ENCODE data around the gene NT5C1B. TPM values are rescaled to one million over a fixed set of nuclear protein-coding genes. Genes with fewer than 3 reads are reported as not detected.
A peak's percentile ranks its signal among the peaks of the same experiment; 100 is the strongest.

Gene NT5C1B
- total RNA-seq, 1 donor from 2014 or later, result not detected

DNA sequence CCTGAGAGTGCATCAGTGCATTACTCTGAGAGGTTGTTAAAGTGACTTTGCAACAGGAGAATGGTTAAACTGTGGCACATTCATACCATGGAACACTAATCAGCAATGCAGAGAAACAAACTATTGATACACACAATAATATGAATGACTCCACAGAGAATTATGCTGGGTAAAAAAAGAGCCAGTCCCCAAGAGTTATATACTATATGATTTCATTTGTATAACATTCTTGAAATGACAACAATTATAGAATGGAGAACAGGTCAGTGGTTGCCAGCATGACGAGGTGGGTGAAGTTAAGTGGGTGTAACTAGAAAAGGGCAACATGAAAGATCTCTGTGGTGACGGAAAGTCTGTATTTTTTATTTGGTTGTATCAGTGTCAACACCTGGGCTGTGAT, 3.0 kb upstream of the NT5C1B start:
- FAIRE-seq (no peak), DNase-seq (ENCODE audit: low read depth) (no peak)
- H3K4me3 ChIP-seq (ENCODE audit: low read depth, low read length), result no peak overlapping the region
- TF ChIP-seq, protein P1, sequence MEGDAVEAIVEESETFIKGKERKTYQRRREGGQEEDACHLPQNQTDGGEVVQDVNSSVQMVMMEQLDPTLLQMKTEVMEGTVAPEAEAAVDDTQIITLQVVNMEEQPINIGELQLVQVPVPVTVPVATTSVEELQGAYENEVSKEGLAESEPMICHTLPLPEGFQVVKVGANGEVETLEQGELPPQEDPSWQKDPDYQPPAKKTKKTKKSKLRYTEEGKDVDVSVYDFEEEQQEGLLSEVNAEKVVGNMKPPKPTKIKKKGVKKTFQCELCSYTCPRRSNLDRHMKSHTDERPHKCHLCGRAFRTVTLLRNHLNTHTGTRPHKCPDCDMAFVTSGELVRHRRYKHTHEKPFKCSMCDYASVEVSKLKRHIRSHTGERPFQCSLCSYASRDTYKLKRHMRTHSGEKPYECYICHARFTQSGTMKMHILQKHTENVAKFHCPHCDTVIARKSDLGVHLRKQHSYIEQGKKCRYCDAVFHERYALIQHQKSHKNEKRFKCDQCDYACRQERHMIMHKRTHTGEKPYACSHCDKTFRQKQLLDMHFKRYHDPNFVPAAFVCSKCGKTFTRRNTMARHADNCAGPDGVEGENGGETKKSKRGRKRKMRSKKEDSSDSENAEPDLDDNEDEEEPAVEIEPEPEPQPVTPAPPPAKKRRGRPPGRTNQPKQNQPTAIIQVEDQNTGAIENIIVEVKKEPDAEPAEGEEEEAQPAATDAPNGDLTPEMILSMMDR (IDR thresholded peaks at IDR 0.05; ENCODE audit: insufficient read depth, low read length, severe bottlenecking), result no peak
- H3K36me3 ChIP-seq (ENCODE audit: control insufficient read depth, insufficient read depth, low read length), result no peaks in the 10 kb centered on the region
- H3K27me3 ChIP-seq (ENCODE audit: control insufficient read depth, insufficient read depth, low read length), result no peaks in the 10 kb centered on the region

- TF ChIP-seq, protein P1 (IDR thresholded peaks at IDR 0.05; ENCODE audit: insufficient read depth, low read length, severe bottlenecking), result no peak
- DNase-seq (ENCODE audit: low read depth), result no peak
- peaks cover 1% of the 10 kb centered on the region for H3K36me3 ChIP-seq (ENCODE audit: control insufficient read depth, insufficient read depth, low read length)
- no peak overlapping the region for H3K4me3 ChIP-seq (ENCODE audit: low read depth, low read length)
- no peaks in the 10 kb centered on the region for H3K27me3 ChIP-seq (ENCODE audit: control insufficient read depth, insufficient read depth, low read length)
- FAIRE-seq, result no peak
Observed at GRCh38 chr2:18588802-18589201, 567 bp downstream of the NT5C1B start.

- H3K27me3 ChIP-seq (ENCODE audit: control insufficient read depth, insufficient read depth, low read length), result no peaks in the 10 kb centered on the region
- FAIRE-seq, result no peak
- TF ChIP-seq, protein P1 (IDR thresholded peaks at IDR 0.05; ENCODE audit: insufficient read depth, low read length, severe bottlenecking), result no peak
- peaks cover 1% of the 10 kb centered on the region for H3K36me3 ChIP-seq (ENCODE audit: control insufficient read depth, insufficient read depth, low read length)
- H3K4me3 ChIP-seq (ENCODE audit: low read depth, low read length), result no peak overlapping the region
- no peak for DNase-seq (ENCODE audit: low read depth)
Observed at GRCh38 chr2:18588049-18588448, 1.3 kb downstream of the NT5C1B start.

GRCh38 chr2:18585526-18585925, 3.8 kb downstream of the NT5C1B start:
- Histone ChIP-seq H3K4me3 (ENCODE audit: low read depth, low read length) (no peak overlapping the region), H3K36me3 (ENCODE audit: control insufficient read depth, insufficient read depth, low read length) (peaks cover 1% of the 10 kb centered on the region), H3K27me3 (ENCODE audit: control insufficient read depth, insufficient read depth, low read length) (no peaks in the 10 kb centered on the region)
- TF ChIP-seq, protein P1 (IDR thresholded peaks at IDR 0.05; ENCODE audit: insufficient read depth, low read length, severe bottlenecking), result no peak
- FAIRE-seq (no peak), DNase-seq (ENCODE audit: low read depth) (peak; percentile 63)

GRCh38 chr2:18584608-18584954, 4.8 kb downstream of the NT5C1B start:
- Histone ChIP-seq H3K36me3 (ENCODE audit: control insufficient read depth, insufficient read depth, low read length) (peaks cover 1% of the 10 kb centered on the region), H3K27me3 (ENCODE audit: control insufficient read depth, insufficient read depth, low read length) (no peaks in the 10 kb centered on the region), H3K4me3 (ENCODE audit: low read depth, low read length) (no peak overlapping the region)
- FAIRE-seq (no peak), DNase-seq (ENCODE audit: low read depth) (no peak)
- TF ChIP-seq, protein P1 (IDR thresholded peaks at IDR 0.05; ENCODE audit: insufficient read depth, low read length, severe bottlenecking), result no peak

DNA sequence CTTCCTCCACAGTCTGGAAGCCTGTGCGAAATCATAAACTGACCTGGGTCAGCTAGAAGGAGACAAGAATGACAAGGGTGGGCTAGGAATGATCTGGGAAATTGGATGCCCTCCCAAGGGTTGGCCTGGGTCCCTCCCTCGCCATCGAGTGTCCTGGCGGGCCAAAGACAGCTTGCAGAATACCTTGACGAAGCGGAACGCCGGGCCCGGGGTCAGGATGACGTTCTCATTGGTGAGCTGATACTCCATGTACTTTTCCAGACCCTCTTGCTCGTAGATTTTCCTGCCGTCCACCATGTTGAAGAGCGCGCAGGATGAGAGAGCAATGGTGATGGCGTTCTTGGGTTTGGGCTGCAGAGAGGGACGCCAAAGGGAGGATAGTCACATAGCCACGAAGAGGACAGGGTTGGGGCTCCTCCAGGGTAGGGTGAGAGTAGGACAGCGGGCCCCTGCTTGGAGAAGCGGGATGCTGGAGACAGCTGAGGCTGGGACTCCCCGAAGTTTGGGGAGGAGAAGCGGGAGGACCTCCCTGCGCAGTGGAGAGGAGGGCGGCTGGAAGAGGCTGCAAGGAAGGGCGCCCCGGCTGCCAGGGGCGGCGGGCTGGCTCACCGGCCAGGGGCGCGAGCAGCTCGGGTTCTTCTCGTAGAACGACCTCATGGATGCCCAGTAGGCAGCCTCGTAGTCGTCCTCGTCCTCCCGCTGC, 5.3 kb downstream of the NT5C1B start:
- peaks cover 1% of the 10 kb centered on the region for H3K36me3 ChIP-seq (ENCODE audit: control insufficient read depth, insufficient read depth, low read length)
- DNase-seq (ENCODE audit: low read depth) (no peak), FAIRE-seq (no peak)
- H3K27me3 ChIP-seq (ENCODE audit: control insufficient read depth, insufficient read depth, low read length), result no peaks in the 10 kb centered on the region
- TF ChIP-seq, protein P1 (IDR thresholded peaks at IDR 0.05; ENCODE audit: insufficient read depth, low read length, severe bottlenecking), result no peak
- H3K4me3 ChIP-seq (ENCODE audit: low read depth, low read length), result no peak overlapping the region
